ENCODE results near the gene LRRC30.

The LRRC30 gene

GRCh38 chr18:7234956-7235355 is 4.1 kb downstream of the LRRC30 start:
- no peak overlapping the region for H3K4me3 ChIP-seq (replicated peaks; ENCODE audit: low read depth, low read length)
- DNase-seq (ENCODE audit: extremely low read depth, low read depth) = no peak
- TF ChIP-seq, protein P1, sequence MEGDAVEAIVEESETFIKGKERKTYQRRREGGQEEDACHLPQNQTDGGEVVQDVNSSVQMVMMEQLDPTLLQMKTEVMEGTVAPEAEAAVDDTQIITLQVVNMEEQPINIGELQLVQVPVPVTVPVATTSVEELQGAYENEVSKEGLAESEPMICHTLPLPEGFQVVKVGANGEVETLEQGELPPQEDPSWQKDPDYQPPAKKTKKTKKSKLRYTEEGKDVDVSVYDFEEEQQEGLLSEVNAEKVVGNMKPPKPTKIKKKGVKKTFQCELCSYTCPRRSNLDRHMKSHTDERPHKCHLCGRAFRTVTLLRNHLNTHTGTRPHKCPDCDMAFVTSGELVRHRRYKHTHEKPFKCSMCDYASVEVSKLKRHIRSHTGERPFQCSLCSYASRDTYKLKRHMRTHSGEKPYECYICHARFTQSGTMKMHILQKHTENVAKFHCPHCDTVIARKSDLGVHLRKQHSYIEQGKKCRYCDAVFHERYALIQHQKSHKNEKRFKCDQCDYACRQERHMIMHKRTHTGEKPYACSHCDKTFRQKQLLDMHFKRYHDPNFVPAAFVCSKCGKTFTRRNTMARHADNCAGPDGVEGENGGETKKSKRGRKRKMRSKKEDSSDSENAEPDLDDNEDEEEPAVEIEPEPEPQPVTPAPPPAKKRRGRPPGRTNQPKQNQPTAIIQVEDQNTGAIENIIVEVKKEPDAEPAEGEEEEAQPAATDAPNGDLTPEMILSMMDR (IDR thresholded peaks at IDR 0.05; ENCODE audit: low read depth, low read length, missing control alignments) = no peak

GRCh38 chr18:7236072-7236471 is 5.2 kb downstream of the LRRC30 start:
- no peak overlapping the region for H3K4me3 ChIP-seq (replicated peaks; ENCODE audit: low read depth, low read length)
- TF ChIP-seq, protein P1 (IDR thresholded peaks at IDR 0.05; ENCODE audit: low read depth, low read length, missing control alignments) = no peak
- no peak for DNase-seq (ENCODE audit: extremely low read depth, low read depth)

DNA sequence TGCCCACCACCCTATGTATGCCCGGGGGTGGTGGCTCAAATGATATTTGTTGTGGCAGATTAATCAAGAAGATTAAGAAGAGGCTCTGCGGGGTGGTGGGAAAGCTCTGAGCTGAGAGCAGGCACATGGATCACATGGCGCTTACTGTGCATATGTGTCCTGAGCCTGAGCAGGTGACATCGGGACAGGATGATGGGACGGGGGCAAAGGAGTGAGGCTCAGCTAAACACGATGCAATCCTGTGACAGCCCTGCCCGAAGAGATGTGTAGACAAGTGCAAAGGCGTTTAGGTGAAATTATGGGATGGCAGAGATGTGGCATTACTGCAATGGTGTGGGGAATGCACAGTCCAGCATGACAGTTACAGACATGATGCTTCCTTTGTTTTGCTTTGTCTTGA is 6.0 kb downstream of the LRRC30 start:
- DNase-seq (ENCODE audit: extremely low read depth, low read depth) = no peak
- no peak overlapping the region for H3K4me3 ChIP-seq (replicated peaks; ENCODE audit: low read depth, low read length)
- TF ChIP-seq, protein P1 (IDR thresholded peaks at IDR 0.05; ENCODE audit: low read depth, low read length, missing control alignments) = no peak

DNA sequence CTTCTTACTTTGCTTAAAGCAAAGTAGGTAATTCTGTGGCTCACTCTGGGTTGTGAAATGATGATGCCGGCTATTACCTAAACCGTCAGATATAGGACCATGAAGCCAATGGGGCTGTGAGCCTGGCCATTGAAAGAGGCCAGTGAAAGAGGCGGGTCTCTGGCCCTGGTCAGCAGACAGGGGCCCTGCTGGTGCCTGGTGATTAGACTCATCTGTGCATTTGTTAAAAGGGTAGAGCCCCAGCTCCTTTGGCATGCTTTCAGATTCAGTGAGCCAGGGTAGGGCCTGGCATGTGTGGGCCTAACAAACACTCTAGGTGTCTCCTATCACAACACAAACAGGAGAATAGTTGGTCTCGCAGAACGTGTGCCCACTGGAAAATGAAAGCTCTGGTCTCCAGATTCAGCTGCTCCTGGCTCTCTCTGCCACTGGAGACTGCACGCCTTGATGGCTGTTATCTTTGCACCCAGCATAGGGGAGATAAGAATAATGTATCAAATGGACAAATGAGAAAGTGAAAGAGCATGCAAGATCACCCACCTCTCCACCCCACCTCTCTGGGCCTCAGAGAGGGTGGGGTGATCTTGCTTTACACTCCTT is 6.9 kb downstream of the LRRC30 start:
- no peak for DNase-seq (ENCODE audit: extremely low read depth, low read depth)
- TF ChIP-seq, protein P1 (IDR thresholded peaks at IDR 0.05; ENCODE audit: low read depth, low read length, missing control alignments) = no peak
- H3K4me3 ChIP-seq (replicated peaks; ENCODE audit: low read depth, low read length) = no peak overlapping the region

DNA sequence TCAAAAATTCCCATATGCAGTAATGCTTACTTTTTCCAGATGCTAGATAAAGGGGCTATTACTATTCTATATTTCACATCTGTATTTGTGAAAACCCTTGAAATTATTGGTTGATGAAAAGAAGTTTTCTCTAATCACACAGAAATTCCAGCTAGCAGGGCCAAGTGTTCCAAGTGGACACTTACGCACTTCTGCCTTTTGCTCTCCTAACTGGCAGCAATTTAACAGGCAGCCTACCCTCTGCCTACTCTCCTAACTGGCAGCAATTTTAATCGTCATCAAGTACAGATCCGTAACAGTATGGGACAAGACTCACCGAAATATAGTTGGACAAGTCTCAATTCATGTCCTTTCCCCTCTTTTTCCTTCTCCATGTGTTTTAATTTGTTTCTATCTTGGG is 12.0 kb downstream of the LRRC30 start:
- H3K4me3 ChIP-seq (replicated peaks; ENCODE audit: low read depth, low read length) = no peak overlapping the region
- TF ChIP-seq, protein P1 (IDR thresholded peaks at IDR 0.05; ENCODE audit: low read depth, low read length, missing control alignments) = no peak
- no peak for DNase-seq (ENCODE audit: extremely low read depth, low read depth)

- no peak overlapping the region for H3K4me3 ChIP-seq (replicated peaks; ENCODE audit: low read depth, low read length)
- TF ChIP-seq, protein P1 (IDR thresholded peaks at IDR 0.05; ENCODE audit: low read depth, low read length, missing control alignments) = no peak
- no peak for DNase-seq (ENCODE audit: extremely low read depth, low read depth)
These were observed 18.0 kb downstream of the LRRC30 start for GRCh38 chr18:7248877-7249276.

GRCh38 chr18:7254163-7254562 is 23.3 kb downstream of the LRRC30 start:
- TF ChIP-seq, protein P1 (IDR thresholded peaks at IDR 0.05; ENCODE audit: low read depth, low read length, missing control alignments) = no peak
- DNase-seq (ENCODE audit: extremely low read depth, low read depth) = no peak
- no peak overlapping the region for H3K4me3 ChIP-seq (replicated peaks; ENCODE audit: low read depth, low read length)

All from HFF-Myc (cell line).